K562 (cell line): ENCODE data around the gene UPK2. TPM values are rescaled to one million over a fixed set of nuclear protein-coding genes. Genes with fewer than 3 reads are reported as not detected.

ENCODE experiments used
- ATAC-seq: fragments of 200-7000 bp; cut with Tn5 transposase; 3 replicates; pipeline ENCODE4 v1.9.1; 2020; ENCODE audit warnings: moderate library complexity
- BruUV-seq: library from RNA; stranded (reverse); fragments of 400-500 nt; replicated peaks from 2 replicates; lab custom pipeline; 2021; lab: Mats Ljungman, UMichigan
- CTCF ChIA-PET: fragments of 300-600 bp; formaldehyde crosslinking; extraction: SDS; loops from one replicate; lab custom pipeline; 2021; ENCODE audit warnings: low intra/inter-chr PET ratio; lab: Yijun Ruan, JAX
- POLR2A ChIA-PET: fragments of 300-600, 350-650 bp; sonication (Branson Sonifier 250); formaldehyde crosslinking; extraction: SDS; loops from one replicate; lab custom pipeline; 2021; ENCODE audit warnings: antibody characterized with exemption, inconsistent platforms; lab: Yijun Ruan, JAX
- DNase-seq, 4 experiments: peaks; one replicate each; pipeline versions ENCODE4 v3.0.0 to v3.0.0-alpha.2; 2011 to 2018; ENCODE audit warnings: low spot score in 3 of 4, mixed read lengths in 3 of 4; ENCODE audit errors: extremely low read depth in 1 of 4
- FAIRE-seq: peaks from 2 replicates; lab custom pipeline; 2011; peaks lifted over from hg19 to GRCh38; lab: Jason Lieb, UNC
- H2AFZ ChIP-seq: 2 replicates; pipeline ENCODE4 v1.6.0; 2011; ENCODE audit warnings: low read depth, low read length, control low read depth, inconsistent platforms
- H3K27ac ChIP-seq: fragments of 200-600 bp; 3 replicates; pipeline ENCODE4 v1.8.0; 2011; ENCODE audit warnings: low read depth, mild to moderate bottlenecking, control low read depth, inconsistent platforms, low read length, moderate library complexity, mixed read lengths; ENCODE audit errors: extremely low read depth
- H3K27me3 ChIP-seq, 2 experiments: fragments of 300-600 bp in 1 of 2; 2 replicates in 1 of 2; 3 replicates in 1 of 2; pipeline versions ENCODE4 v1.6.0 to v1.8.0; 2011; ENCODE audit warnings: inconsistent platforms in 2 of 2, low read length in 2 of 2, mild to moderate bottlenecking in 1 of 2, mixed read lengths in 1 of 2, moderate library complexity in 1 of 2; ENCODE audit not compliant: control insufficient read depth in 2 of 2, insufficient read depth in 2 of 2
- H3K36me3 ChIP-seq: fragments of 300-600 bp; 3 replicates; pipeline ENCODE4 v1.8.0; 2011; ENCODE audit warnings: mild to moderate bottlenecking, low read length, inconsistent platforms; ENCODE audit not compliant: control insufficient read depth, insufficient read depth
- H3K4me1 ChIP-seq, 2 experiments: fragments of 200-600 bp in 1 of 2; replicated peaks in 1 of 2; 2 replicates in 1 of 2; 3 replicates in 1 of 2; pipeline versions ENCODE4 v1.5.1 to v1.8.0; 2011; ENCODE audit warnings: inconsistent platforms in 2 of 2, low read length in 2 of 2, mild to moderate bottlenecking in 1 of 2, mixed read lengths in 1 of 2, moderate library complexity in 1 of 2; ENCODE audit not compliant: control insufficient read depth in 2 of 2, insufficient read depth in 2 of 2
- H3K4me2 ChIP-seq: 2 replicates; pipeline ENCODE4 v1.6.1; 2011; ENCODE audit warnings: low read length, control low read depth, inconsistent platforms, mixed read lengths; ENCODE audit not compliant: insufficient read depth
- H3K4me3 ChIP-seq: fragments of 200-600 bp; sonication (generic), shearing (Covaris generic); 2 replicates; pipeline ENCODE4 v1.5.1; 2016; ENCODE audit warnings: control low read depth, inconsistent platforms
- H3K79me2 ChIP-seq: fragments of 200-600 bp; 3 replicates; pipeline ENCODE4 v1.8.0; 2011; ENCODE audit warnings: low read length, inconsistent platforms; ENCODE audit not compliant: control insufficient read depth, insufficient read depth
- H3K9ac ChIP-seq, 2 experiments: 2 replicates each; pipeline versions ENCODE4 v1.6.0 to v1.6.1; 2011; ENCODE audit warnings: low read depth in 2 of 2, low read length in 2 of 2, control low read depth in 1 of 2, inconsistent platforms in 1 of 2, mild to moderate bottlenecking in 1 of 2, mixed read lengths in 1 of 2; ENCODE audit not compliant: insufficient read depth in 1 of 2
- H3K9me1 ChIP-seq: one replicate; pipeline ENCODE4 v1.6.0; 2011; ENCODE audit warnings: inconsistent platforms, mild to moderate bottlenecking, low read length, moderate library complexity; ENCODE audit not compliant: control insufficient read depth, insufficient read depth
- H3K9me3 ChIP-seq: replicated peaks from 2 replicates; pipeline ENCODE4 v1.5.1; 2011; ENCODE audit warnings: low read depth, low read length, inconsistent platforms; ENCODE audit not compliant: control insufficient read depth, insufficient read depth
- H4K20me1 ChIP-seq: replicated peaks from 2 replicates; pipeline ENCODE4 v1.6.1; 2011; ENCODE audit warnings: low read length, inconsistent platforms, mixed read lengths; ENCODE audit not compliant: control insufficient read depth, insufficient read depth
- CBFA2T3 ChIP-seq: fragments of 450-650 bp; IDR thresholded peaks from 2 replicates; pipeline ENCODE4 v1.6.1; 2017
- CHD4 ChIP-seq: fragments of 200-600 bp; sonication (generic); IDR thresholded peaks from 3 replicates; pipeline ENCODE4 v1.6.1; 2012; ENCODE audit warnings: low read depth, mild to moderate bottlenecking, mixed read lengths, low read length, inconsistent platforms; ENCODE audit not compliant: insufficient read depth, insufficient replicate concordance, poor library complexity, severe bottlenecking
- SAFB ChIP-seq: fragments of 200-400 bp; formaldehyde crosslinking; IDR thresholded peaks from 2 replicates; pipeline ENCODE4 v1.6.1; 2017; ENCODE audit warnings: low read depth, low read length, borderline replicate concordance
- SNIP1 ChIP-seq: fragments of 450-650 bp; IDR thresholded peaks from 2 replicates; pipeline ENCODE4 v1.7.1; 2017; ENCODE audit warnings: low read depth, mild to moderate bottlenecking
- TCF15 ChIP-seq: fragments of 250-450 bp; sonication (Bioruptor Pico); IDR thresholded peaks from 2 replicates; pipeline ENCODE4 v1.8.0; 2022; ENCODE audit warnings: moderate library complexity, mild to moderate bottlenecking, inconsistent platforms
- TRIM25 ChIP-seq: fragments of 450-650 bp; IDR thresholded peaks from 2 replicates; pipeline ENCODE4 v1.7.0; 2016; ENCODE audit warnings: borderline replicate concordance
- ZNF518B ChIP-seq: fragments of 250-450 bp; sonication (Bioruptor Pico); IDR thresholded peaks from 2 replicates; pipeline ENCODE4 v1.5.0; 2021; ENCODE audit warnings: mild to moderate bottlenecking, moderate library complexity
- ZNF644 ChIP-seq: fragments of 200-800 bp; sonication (Bioruptor generic); IDR thresholded peaks from 2 replicates; pipeline ENCODE4 v1.6.1; 2016; ENCODE audit warnings: low read depth, missing genetic modification characterization, missing compliant biosample characterization
- ZNF780A ChIP-seq: fragments of 250-450 bp; sonication (Bioruptor Pico); IDR thresholded peaks from 2 replicates; pipeline ENCODE4 v1.5.0; 2021; ENCODE audit warnings: mild to moderate bottlenecking
- WGBS: fragments of 100-300 bp; shearing (Covaris generic); methylation state at CpG from one replicate; pipeline ENCODE4 v1.1.6; 2016; ENCODE audit warnings: low coverage, mixed read lengths; ENCODE audit not compliant: insufficient coverage; ENCODE audit errors: missing lambda C conversion rate; 5-methylcytosine and 5-hydroxymethylcytosine counted together
- in situ Hi-C: fragments of 300-500 bp; cut with MboI; formaldehyde crosslinking; loops from 4 replicates; pipeline ENCODE4 v1.15.0; 2018; ENCODE audit warnings: inconsistent platforms, mixed read lengths
- intact Hi-C: fragments of 100-400 bp; cut with micrococcal nuclease; formaldehyde crosslinking; loops from 2 replicates; pipeline ENCODE4 v1.14.2; 2022
- polyA plus RNA-seq, 8 experiments: library from polyadenylated mRNA; depleted of rRNA in 4 of 8; stranded (reverse) in 5 of 8; unstranded in 3 of 8; fragments of >200 nt; fragmentation: Nextera tagmentation in 2 of 8; fragmentation: Illumina TruSeq in 1 of 8; extraction: Ambion mirVana in 2 of 8; extraction: Trizol in 1 of 8; gene quantifications; 2 replicates each; pipeline versions ENCODE4 v1.2.1 to v1.2.3, GENCODE V29; 2011 to 2014; ENCODE audit warnings: inconsistent platforms in 1 of 8, missing spikeins in 1 of 8
- total RNA-seq, 7 experiments: library from RNA; depleted of rRNA in 6 of 7; stranded (reverse); fragments of >200 nt in 6 of 7; fragmentation: Illumina TruSeq in 2 of 7; extraction: Trizol in 2 of 7; gene quantifications; 2 replicates each; pipeline versions ENCODE4 v1.2.1 to v1.2.3, GENCODE V29; 2011 to 2021; ENCODE audit warnings: low replicate concordance in 1 of 7

Gene UPK2
- total and polyA plus RNA-seq, 9 of the 15 experiments (the other 6 are each of a cell fraction or from before 2014, with no cell fraction given) = not detected

GRCh38 chr11:118958577-118958976 is 2.5 kb downstream of the UPK2 start:
- intact Hi-C loops = loop anchor here (10.0 kb wide), 1 partner anchor 304 kb away; no protein-coding TSS in a partner anchor
- Histone ChIP-seq H3K27ac (no peak overlapping the region), H3K9me1 (no peaks in the 10 kb centered on the region), H3K4me2 (no peak overlapping the region), H3K79me2 (no peaks in the 10 kb centered on the region), H3K4me3 (no peak overlapping the region), H2AFZ (no peak overlapping the region), H3K36me3 (no peaks in the 10 kb centered on the region), H3K9me3 (no peaks in the 10 kb centered on the region), H3K27me3 (peaks cover 5 to 27% of the 10 kb centered on the region in 2 experiments; a peak in 4 of 5 replicates), H4K20me1 (no peaks in the 10 kb centered on the region; the same call in none of the 2 replicates), H3K4me1 (peaks cover 0 to 22% of the 10 kb centered on the region in 2 experiments; a peak in 3 of 5 replicates), H3K9ac (no peak overlapping the region)
- TF ChIP-seq CBFA2T3 (no peak), SAFB (no peak)
- in situ Hi-C loops = no loop called here
- FAIRE-seq = no peak
- ATAC-seq = no peak
- WGBS = 13% methylated on average over 2 of the region's 2 CpGs
- POLR2A ChIA-PET = interaction anchor here (0.6 kb wide), 1 partner anchor 168 kb away, joined by 3 read pairs; no protein-coding TSS in a partner anchor
- DNase-seq = no peak
- CTCF ChIA-PET = no interaction called here
- no TSS peak for BruUV-seq

GRCh38 chr11:118961189-118961588 is 5.1 kb downstream of the UPK2 start:
- no peak for ATAC-seq
- CTCF ChIA-PET = no interaction called here
- Histone ChIP-seq H2AFZ (no peak overlapping the region), H3K9ac (peak overlapping the region in 1 of 2 experiments; percentile 68; a peak in 1 of 4 replicates), H3K4me1 (peaks cover 0 to 22% of the 10 kb centered on the region in 2 experiments; a peak in 3 of 5 replicates), H3K9me3 (no peaks in the 10 kb centered on the region), H3K36me3 (no peaks in the 10 kb centered on the region), H4K20me1 (no peaks in the 10 kb centered on the region; the same call in none of the 2 replicates), H3K79me2 (no peaks in the 10 kb centered on the region), H3K4me2 (no peak overlapping the region), H3K27me3 (peaks cover 3 to 23% of the 10 kb centered on the region in 2 experiments; a peak in 4 of 5 replicates), H3K27ac (no peak overlapping the region), H3K9me1 (no peaks in the 10 kb centered on the region), H3K4me3 (no peak overlapping the region)
- no peak for DNase-seq
- in situ Hi-C loops (no loop called here), intact Hi-C loops (no loop called here)
- POLR2A ChIA-PET = interaction anchor here (0.6 to 1.0 kb wide), 4 partner anchors 8 to 144 kb away, joined by 3 to 4 read pairs (median 4); no protein-coding TSS in a partner anchor
- FAIRE-seq = no peak
- BruUV-seq = no TSS peak
- 28% methylated on average over 3 of the region's 5 CpGs for WGBS
- TF ChIP-seq SNIP1 = no peak
- TF ChIP-seq ZNF518B (CRISPR knock-in tag) = no peak
- TF ChIP-seq TRIM25 = no peak
- no peak for TF ChIP-seq ZNF644
- TF ChIP-seq TCF15 = no peak
- no peak for TF ChIP-seq ZNF780A (CRISPR knock-in tag)
- TF ChIP-seq CHD4 = no peak
